Glomerular endothelial cell (primary cell): ENCODE data around the gene TK2. TPM values are rescaled to one million over a fixed set of nuclear protein-coding genes. Genes with fewer than 3 reads are reported as not detected.
"Not testable (repeated sequence)": the region's sequence is repeated elsewhere in the genome, so short reads cannot be mapped to it uniquely, and the experiment has no call there.

Source experiments
- DNase-seq: peaks from one replicate; pipeline ENCODE4 v3.0.0-alpha.2; 2011; ENCODE audit warnings: low read depth, low spot score; ENCODE audit errors: extremely low read depth
- total RNA-seq: library from RNA; depleted of rRNA; stranded (reverse); fragments of >200 nt; gene quantifications from 2 replicates; pipeline ENCODE4 v1.2.3, GENCODE V29; 2015

The TK2 gene
- total RNA-seq, 1 donor from 2014 or later, result 24.7 TPM

GRCh38 chr16:66574081-66574480 lies 24.2 kb upstream of the TK2 start:
- DNase-seq, result no peak

- DNase-seq, result no peak
Measured at GRCh38 chr16:66572356-66572755, 22.4 kb upstream of the TK2 start.

GRCh38 chr16:66569827-66570405 lies 20.0 kb upstream of the TK2 start:
- no peak for DNase-seq

GRCh38 chr16:66569131-66569530 lies 19.2 kb upstream of the TK2 start:
- no peak for DNase-seq

- no peak for DNase-seq
Measured at GRCh38 chr16:66568355-66568754, 18.4 kb upstream of the TK2 start.

GRCh38 chr16:66567270-66567669 lies 17.3 kb upstream of the TK2 start:
- not testable (repeated sequence) for DNase-seq

GRCh38 chr16:66566051-66566901 lies 16.4 kb upstream of the TK2 start, which contains the start of gene CMTM1:
Gene CMTM1 (plus strand): TSS chr16:66566439. CDS start chr16:66566514, 75 bp downstream.
- DNase-seq, result no peak

GRCh38 chr16:66563574-66564334 lies 13.8 kb upstream of the TK2 start:
- no peak for DNase-seq

- DNase-seq, result no peak
Measured at GRCh38 chr16:66562986-66563385, 13.1 kb upstream of the TK2 start.

GRCh38 chr16:66562409-66562808 lies 12.5 kb upstream of the TK2 start:
- no peak for DNase-seq

GRCh38 chr16:66561381-66562080 lies 11.6 kb upstream of the TK2 start:
- no peak for DNase-seq

- DNase-seq, result no peak
Measured at GRCh38 chr16:66560107-66560506, 10.2 kb upstream of the TK2 start.

- DNase-seq, result no peak
Measured at GRCh38 chr16:66554495-66554894, 4.6 kb upstream of the TK2 start.

GRCh38 chr16:66554021-66554420 lies 4.1 kb upstream of the TK2 start:
- no peak for DNase-seq

GRCh38 chr16:66553223-66553622 lies 3.3 kb upstream of the TK2 start:
- no peak for DNase-seq

GRCh38 chr16:66552286-66553177 lies 2.6 kb upstream of the TK2 start, which contains the start of gene CKLF:
Gene CKLF (plus strand): TSS chr16:66552576. CDS start chr16:66552716, 140 bp downstream.
- DNase-seq, result peak; percentile 50

GRCh38 chr16:66551788-66552285 lies 1.9 kb upstream of the TK2 start:
- no peak for DNase-seq

GRCh38 chr16:66551348-66551759 lies 1.4 kb upstream of the TK2 start:
- no peak for DNase-seq

GRCh38 chr16:66548868-66549267 lies 1.1 kb downstream of the TK2 start:
- no peak for DNase-seq

GRCh38 chr16:66548068-66548467 lies 1.9 kb downstream of the TK2 start:
- no peak for DNase-seq
